NCI-H2227 treated with DMSO at 0.1 percent for 48 hours (cell line): ENCODE results near the gene PEX10.
"Not testable (repeated sequence)": the region's sequence is repeated elsewhere in the genome, so short reads cannot be mapped to it uniquely, and the experiment has no call there.

Experiments used
- DNase-seq: peaks from one replicate; lab custom pipeline; 2025; lab: John Stamatoyannopoulos, UW

PEX10 gene

DNA sequence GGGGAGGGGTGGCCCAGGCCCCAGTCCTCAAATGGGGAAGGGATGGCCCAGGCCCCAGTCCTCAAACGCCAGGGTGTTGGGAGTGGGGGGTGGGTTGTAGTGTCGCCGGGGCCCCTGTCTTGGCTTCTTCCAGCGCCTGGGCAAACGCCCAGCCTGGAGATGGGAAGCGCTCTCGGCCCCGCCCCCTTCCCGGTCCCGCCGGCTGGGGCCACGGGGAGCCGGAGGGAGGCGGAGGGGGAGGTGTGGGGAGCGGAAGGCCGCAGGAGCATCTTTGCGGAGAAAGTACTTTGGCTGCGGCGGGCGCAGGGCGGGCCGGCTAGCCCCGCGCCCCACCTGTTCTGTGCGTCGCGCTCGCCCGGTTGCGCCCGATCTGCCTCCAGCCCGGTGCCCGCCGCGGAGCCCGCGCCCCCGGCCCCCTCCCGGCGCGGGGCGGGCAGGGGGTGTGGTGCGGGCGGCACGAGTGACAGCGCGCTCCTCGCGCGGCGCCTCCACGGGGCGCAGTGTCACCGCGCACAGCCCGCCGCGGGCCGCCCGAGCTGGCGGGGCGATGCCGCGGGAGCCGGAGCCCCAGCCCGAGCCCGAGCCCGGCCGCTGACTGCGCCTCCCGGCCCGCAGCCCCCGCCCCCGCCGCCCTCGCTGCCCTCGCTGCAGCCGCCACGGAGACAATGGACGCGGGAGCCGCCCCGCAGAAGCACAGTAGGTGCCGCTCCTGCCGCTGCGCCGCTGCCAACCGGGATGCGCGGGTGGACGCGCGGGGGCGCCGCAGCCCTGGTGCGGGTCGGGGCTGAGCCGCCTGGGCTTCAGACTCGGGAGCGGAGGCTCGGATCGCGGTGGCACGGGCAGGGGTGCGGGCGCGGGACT is 31.1 kb upstream of the PEX10 start:
- no peak for DNase-seq

GRCh38 chr1:2442661-2443060 is 30.3 kb upstream of the PEX10 start:
- no peak for DNase-seq

- no peak for DNase-seq
Observed at GRCh38 chr1:2441746-2442145, 29.4 kb upstream of the PEX10 start.

DNA sequence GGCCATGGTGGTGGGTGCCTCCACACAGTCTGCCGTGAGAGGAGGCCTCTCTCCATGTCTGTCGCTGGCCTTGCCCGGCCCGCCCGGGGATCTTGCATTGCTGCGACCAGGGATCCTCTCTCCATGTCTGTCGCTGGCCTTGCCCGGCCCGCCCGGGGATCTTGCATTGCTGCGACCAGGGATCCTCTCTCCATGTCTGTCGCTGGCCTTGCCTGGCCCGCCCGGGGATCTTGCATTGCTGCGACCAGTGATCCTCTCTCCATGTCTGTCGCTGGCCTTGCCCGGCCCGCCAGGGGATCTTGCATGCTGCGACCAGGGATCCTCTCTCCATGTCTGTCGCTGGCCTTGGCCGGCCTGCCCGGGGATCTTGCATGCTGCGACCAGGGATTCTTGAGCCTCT is 28.0 kb upstream of the PEX10 start:
- DNase-seq: not testable (repeated sequence)

DNA sequence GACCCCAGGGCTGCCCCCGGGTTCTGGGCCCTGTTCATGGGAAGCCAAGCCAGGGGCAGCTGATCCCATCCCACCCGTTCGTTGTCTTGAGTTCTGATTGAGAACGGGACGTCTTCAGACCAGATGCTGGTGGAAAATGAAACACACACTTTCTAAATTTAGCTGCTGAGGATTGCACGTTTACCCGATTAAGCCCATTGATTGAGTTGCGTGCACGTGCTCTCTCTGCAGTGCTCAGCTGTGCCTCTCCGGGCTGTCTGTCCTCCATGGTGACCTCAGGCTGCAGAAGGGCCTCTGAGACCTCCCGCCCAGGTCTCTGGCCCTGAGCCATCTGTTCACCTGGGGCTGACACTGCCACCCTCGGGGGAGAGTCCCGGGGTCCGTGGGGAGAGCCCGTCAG is 27.0 kb upstream of the PEX10 start:
- no peak for DNase-seq

DNA sequence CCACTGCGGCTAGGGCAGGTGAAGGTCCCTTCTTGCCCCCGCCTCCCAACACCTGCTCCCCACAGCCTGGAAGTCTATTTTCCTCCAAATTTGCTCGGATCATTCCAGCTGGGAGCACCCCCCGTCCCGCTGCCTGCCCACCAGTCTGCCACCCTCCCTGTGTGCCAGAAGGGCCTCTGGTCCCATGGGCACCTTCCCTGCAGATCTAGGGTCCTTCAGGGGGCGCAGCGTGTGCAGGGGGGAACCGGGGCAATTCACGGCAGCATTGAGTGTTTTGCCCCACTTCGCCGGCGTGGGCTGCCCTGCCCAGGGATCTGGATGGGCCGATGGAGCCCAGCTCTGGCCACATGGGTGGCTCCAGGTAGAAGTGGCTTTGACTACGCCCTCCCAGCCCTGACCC is 26.3 kb upstream of the PEX10 start:
- no peak for DNase-seq

DNA sequence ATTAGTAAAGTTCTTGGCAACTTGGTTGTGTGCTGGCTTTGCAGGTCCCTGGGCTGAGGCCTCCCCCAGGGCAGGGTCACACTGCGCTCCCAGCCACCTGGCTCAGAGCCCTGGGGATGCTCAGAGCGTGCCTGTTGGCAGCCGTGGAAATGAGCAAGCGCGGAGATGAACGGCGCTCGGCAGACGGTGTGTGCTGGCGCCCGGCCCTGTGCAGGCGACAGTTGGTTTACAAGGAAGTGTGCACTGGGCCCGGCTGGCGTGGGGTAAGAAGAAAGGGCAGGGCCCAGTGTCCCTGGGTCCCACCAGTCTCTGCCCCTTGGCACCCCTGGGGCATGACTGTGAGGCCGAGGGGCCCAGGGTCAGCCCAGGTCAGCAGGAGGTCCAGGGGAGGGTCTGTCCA is 25.7 kb upstream of the PEX10 start:
- no peak for DNase-seq

DNA sequence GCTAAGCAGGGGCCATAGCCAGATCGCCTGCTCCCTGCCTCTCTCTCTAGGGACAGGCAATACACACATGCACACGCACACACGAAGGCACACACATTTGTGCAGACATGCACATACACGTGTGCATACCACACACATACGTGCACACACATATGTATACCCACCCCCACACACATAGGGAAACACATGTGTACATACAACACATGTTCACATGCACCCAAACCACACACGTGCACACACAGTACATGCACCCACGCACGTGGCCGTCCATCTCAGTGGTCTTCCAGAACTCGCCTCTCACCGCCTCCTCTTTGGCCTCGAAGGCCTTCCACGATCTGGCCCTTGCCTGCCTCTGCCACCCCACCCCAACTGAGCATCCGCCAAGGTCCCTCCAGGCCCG is 25.3 kb upstream of the PEX10 start:
- DNase-seq: no peak

DNA sequence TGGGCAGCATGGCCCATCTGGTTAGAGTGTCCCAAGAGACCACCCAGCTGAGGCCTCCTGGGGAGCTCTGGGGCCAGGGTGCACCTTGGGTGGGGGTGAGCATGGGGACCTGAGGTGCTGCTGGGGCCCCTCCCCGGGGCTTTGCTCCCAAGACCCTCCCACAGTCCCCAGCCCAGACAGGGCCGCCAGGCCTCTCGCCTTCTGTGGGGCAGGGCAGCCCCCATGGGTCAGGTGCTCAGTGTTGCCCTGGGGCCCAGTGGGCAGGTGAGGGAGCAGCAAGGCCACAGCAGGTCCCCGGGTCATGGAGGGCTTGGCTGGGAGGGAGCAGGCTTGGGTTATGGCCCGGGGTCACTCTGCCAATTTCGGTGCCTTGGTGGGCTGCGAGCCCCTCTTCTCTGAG is 24.5 kb upstream of the PEX10 start:
- no peak for DNase-seq

- no peak for DNase-seq
Observed at GRCh38 chr1:2435746-2436355, 23.5 kb upstream of the PEX10 start.

DNA sequence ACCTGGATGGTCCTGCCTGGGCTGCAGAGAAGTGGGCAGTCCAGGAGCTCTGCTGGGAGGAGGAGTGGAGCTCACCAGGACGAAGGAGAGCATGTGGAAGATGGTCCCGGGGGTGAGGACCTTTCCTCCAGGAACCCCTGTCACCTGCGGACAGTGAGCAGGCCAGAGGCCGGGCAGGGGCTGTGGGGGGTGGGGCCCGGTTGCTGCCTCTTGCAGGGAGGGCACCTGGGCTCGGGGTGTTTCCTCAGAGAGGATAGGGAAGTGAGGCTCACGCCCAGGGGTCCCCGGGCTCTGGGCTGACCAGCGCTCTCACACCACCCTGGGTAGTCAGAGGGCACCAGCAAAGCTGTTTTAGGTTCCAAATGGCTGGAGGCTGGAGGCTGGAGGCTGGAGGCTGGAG is 22.7 kb upstream of the PEX10 start:
- no peak for DNase-seq

DNA sequence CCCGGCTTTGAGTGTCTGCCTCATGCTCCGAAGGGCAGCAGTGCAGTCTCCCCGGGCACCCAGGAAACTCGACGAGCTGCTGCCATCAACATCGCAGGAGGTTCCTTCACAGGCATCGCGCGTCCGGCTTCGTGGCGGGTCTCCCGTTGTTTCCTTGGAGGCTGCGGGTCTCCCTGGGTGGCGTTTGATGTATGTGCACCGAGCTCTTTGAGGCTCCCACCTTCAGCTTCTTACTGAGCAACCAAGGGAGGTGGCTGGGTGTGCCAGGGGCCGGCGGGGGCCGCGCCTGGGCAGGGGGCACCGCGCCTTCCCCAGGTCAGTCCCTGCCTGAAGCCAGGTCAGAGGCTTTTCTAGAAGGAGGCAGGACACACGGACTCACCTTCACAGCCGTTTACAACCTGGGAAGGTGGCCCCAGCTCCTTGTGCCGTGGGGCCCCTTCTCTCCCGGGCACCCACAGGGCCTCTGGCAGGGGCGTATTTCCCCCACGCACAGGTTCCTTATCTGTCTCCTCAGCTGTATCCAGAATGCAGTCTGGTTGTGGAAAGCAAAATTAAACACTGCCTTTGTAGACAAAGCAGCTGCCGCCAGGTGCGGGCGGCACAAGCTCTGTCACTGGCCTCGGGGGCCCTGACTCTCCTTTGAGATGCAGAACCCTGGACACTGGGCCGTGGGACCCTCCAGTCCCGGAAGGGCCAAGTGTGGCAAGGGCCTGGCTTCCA is 21.7 kb upstream of the PEX10 start:
- DNase-seq: no peak

GRCh38 chr1:2433196-2433595 is 20.8 kb upstream of the PEX10 start:
- DNase-seq: no peak

DNA sequence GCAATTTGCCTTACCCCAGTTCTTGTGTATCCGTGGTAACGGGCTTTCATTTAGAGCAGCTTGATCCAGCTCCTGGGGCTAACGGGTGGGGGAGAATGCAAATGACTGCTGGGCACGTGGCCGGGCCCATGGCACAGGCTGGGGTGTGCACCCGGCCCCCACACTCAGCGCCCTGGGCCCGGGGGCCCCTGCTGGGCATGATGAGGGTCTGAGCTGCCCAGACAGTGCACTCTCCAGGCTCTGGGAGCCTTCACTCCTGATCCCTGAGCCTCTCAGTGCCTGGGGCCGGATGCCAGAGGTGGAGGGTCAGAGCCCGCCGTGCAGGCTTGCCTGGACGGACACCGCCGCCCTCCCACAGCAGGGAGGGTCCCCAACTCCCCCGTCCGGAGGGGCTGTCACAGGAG is 20.1 kb upstream of the PEX10 start:
- DNase-seq: no peak

DNA sequence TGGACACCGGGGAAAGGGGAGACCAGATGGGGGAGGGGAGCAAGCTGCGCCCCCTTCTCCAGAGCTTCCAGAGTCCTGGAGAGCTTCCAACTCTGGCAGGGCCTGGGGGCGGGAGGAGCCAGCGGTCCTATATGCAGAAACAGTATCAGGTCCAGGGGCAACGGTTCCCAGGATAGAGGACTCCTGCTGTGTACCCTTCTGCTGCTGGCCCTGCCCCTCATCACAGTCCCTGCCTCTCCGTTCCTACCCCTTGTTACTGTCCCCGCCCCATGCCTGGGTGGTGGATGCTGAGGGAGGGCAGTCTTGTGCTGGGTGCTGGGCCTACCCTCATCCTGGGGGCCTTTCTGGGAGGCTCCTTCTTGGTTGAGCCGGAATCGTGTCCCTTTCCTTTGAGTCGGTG is 19.2 kb upstream of the PEX10 start:
- no peak for DNase-seq

GRCh38 chr1:2431103-2431502 is 18.7 kb upstream of the PEX10 start:
- DNase-seq: no peak

GRCh38 chr1:2430592-2430973 is 18.2 kb upstream of the PEX10 start:
- no peak for DNase-seq

DNA sequence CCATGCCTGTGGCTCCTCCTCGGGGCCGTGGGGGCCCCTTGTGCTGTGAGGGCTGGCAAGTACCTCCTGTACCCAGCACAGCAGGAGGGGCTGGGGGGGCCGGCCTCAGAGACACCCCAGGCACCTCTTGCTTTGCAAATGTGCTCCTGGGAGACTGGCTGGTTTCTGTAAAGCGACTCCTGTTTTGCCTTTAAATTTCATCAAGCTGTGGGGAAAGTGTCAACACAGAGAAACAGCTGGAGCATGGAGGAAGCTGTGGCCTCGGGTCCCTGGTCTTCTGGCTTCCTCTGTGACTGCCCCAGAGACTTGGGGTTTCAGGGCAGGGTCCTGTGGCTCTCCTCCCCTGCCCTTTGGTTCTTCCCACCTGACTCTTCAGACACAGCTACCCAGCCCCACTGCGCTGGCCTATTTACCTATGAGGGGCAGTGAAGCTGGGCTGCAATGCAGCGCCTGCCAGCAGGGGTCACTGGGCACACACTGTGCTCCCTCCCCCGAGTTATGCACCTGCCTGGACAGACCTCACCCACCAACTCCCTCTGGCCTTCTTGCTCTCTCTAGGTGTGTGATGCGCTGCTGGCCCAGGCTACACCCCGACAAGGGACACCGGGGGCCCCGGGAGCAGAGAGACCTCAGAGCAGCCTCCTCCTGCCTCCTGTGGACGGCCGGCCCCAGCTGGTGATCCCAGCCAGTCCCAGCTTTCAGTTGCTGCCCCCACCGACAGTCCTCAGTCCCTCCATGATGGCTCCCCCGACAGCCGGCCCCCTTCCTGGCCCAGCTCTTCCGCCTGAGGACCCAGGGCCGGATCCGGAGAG is 17.6 kb upstream of the PEX10 start:
- DNase-seq: no peak

GRCh38 chr1:2428490-2428889 is 16.1 kb upstream of the PEX10 start:
- DNase-seq: no peak

GRCh38 chr1:2427976-2428375 is 15.6 kb upstream of the PEX10 start:
- no peak for DNase-seq

GRCh38 chr1:2427051-2427450 is 14.7 kb upstream of the PEX10 start:
- DNase-seq: no peak

DNA sequence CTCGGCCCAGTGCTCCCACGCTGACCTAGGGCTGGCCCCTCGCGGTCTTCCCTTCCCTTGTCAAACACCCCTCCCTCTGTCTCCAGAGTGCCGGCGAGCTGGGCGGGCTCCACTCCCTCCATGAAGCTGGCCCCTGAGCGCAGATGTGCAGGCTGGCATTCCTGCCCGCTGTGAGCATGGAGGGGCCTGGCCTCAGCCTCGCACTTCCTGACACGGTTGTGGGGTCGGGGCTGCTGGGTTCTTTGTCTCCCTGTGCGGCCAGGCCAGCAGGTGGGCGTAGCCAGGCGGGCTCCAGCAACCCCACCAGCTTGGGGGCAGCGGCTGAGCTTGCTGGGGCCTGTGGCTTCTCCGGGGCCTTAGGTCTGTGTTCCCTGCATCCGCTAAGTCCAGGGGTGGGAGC is 14.2 kb upstream of the PEX10 start:
- DNase-seq: no peak
